ENCODE results near the gene SLC39A11. TPM values are rescaled to one million over a fixed set of nuclear protein-coding genes. Genes with fewer than 3 reads are reported as not detected.

SLC39A11 gene
- polyA plus RNA-seq, 1 donor from 2014 or later, result 8.0 TPM

- Histone ChIP-seq H3K27ac (ENCODE audit: low read length) (no peak overlapping the region), H3K9me2 (ENCODE audit: insufficient read depth, low read length) (no peaks in the 10 kb centered on the region), H2AFZ (ENCODE audit: low read depth, low read length) (no peak overlapping the region), H3K9me3 (ENCODE audit: low read length) (no peaks in the 10 kb centered on the region), H3F3A (ENCODE audit: insufficient read depth, low read length, poor library complexity, severe bottlenecking) (no peaks in the 10 kb centered on the region), H3K79me2 (replicated peaks; ENCODE audit: insufficient read depth, low read length) (no peaks in the 10 kb centered on the region), H3K9ac (ENCODE audit: low read length) (no peak overlapping the region), H4K20me1 (ENCODE audit: insufficient read depth) (no peaks in the 10 kb centered on the region), H3K36me3 (ENCODE audit: insufficient read depth, low read length) (no peaks in the 10 kb centered on the region), H3K4me3 (ENCODE audit: low read length) (no peak overlapping the region), H3K4me2 (ENCODE audit: low read length) (no peak overlapping the region), H3K27me3 (ENCODE audit: insufficient read depth, low read depth, low read length) (no peaks in the 10 kb centered on the region)
- TF ChIP-seq EP300 (conservative IDR thresholded peaks at IDR 0.05; ENCODE audit: poor library complexity, severe bottlenecking) (no peak), RAD21 (conservative IDR thresholded peaks at IDR 0.05) (no peak)
Measured at GRCh38 chr17:72778169-72779151, 314.0 kb downstream of the SLC39A11 start.

- H4K20me1 ChIP-seq (ENCODE audit: insufficient read depth), result no peaks in the 10 kb centered on the region
- TF ChIP-seq EZH2 (IDR thresholded peaks at IDR 0.05; ENCODE audit: borderline replicate concordance, insufficient read depth, low read length, poor library complexity, severe bottlenecking), result no peak
- no peak for TF ChIP-seq POLR2AphosphoS5 (IDR thresholded peaks at IDR 0.05)
- no peak for TF ChIP-seq RAD21 (conservative IDR thresholded peaks at IDR 0.05)
- no peak for TF ChIP-seq SMC3 (conservative IDR thresholded peaks at IDR 0.05; ENCODE audit: poor library complexity)
- no peak for TF ChIP-seq TAF1 (IDR thresholded peaks at IDR 0.05; ENCODE audit: low read depth)
- TF ChIP-seq REST (IDR thresholded peaks at IDR 0.05; ENCODE audit: borderline replicate concordance), result no peak
- no peak for TF ChIP-seq CTCF (IDR thresholded peaks at IDR 0.05; ENCODE audit: poor library complexity, severe bottlenecking)
- TF ChIP-seq EP300 (conservative IDR thresholded peaks at IDR 0.05; ENCODE audit: poor library complexity, severe bottlenecking), result no peak
- TF ChIP-seq MXI1 (conservative IDR thresholded peaks at IDR 0.05; ENCODE audit: poor library complexity, severe bottlenecking), result no peak
- H3K4me3 ChIP-seq (ENCODE audit: low read length), result no peak overlapping the region
- H3K4me2 ChIP-seq (ENCODE audit: low read length), result no peak overlapping the region
- H3F3A ChIP-seq (ENCODE audit: insufficient read depth, low read length, poor library complexity, severe bottlenecking), result no peaks in the 10 kb centered on the region
- H3K36me3 ChIP-seq (ENCODE audit: insufficient read depth, low read length), result no peaks in the 10 kb centered on the region
- H3K9me3 ChIP-seq (ENCODE audit: low read length), result no peaks in the 10 kb centered on the region
- no peaks in the 10 kb centered on the region for H3K9me2 ChIP-seq (ENCODE audit: insufficient read depth, low read length)
- no peak overlapping the region for H2AFZ ChIP-seq (ENCODE audit: low read depth, low read length)
- no peaks in the 10 kb centered on the region for H3K27me3 ChIP-seq (ENCODE audit: insufficient read depth, low read depth, low read length)
- H3K9ac ChIP-seq (ENCODE audit: low read length), result no peak overlapping the region
- H3K79me2 ChIP-seq (replicated peaks; ENCODE audit: insufficient read depth, low read length), result no peaks in the 10 kb centered on the region
- H3K27ac ChIP-seq (ENCODE audit: low read length), result no peak overlapping the region
Measured at GRCh38 chr17:72775919-72776318, 316.6 kb downstream of the SLC39A11 start.
